ENCODE results near the gene POLR3A.

POLR3A gene

GRCh38 chr10:78033637-78034470 lies 4.5 kb upstream of the POLR3A start, which contains the start of gene RPS24:
TSS of gene RPS24 (plus strand) at chr10:78033863. CDS start at chr10:78033902, 39 bp downstream.
- peaks cover 28% of the 10 kb centered on the region for H3K4me1 ChIP-seq (ENCODE audit: control insufficient read depth, insufficient read depth, low read length)
- no peaks in the 10 kb centered on the region for H3K9me3 ChIP-seq (ENCODE audit: control insufficient read depth, insufficient read depth, low read length)
- peak within 1 kb of the TSS; percentile 90 for H3K4me3 ChIP-seq (ENCODE audit: low read depth, low read length)
- peaks cover 37% of the 10 kb centered on the region for H3K36me3 ChIP-seq (ENCODE audit: control insufficient read depth, insufficient read depth, low read length)
- peak within 1 kb of the TSS; percentile 97 for H3K9ac ChIP-seq (ENCODE audit: low read depth, low read length)
- H3K27me3 ChIP-seq (ENCODE audit: control insufficient read depth, insufficient read depth, low read length), result no peaks in the 10 kb centered on the region

GRCh38 chr10:78033387-78033636 lies 4.0 kb upstream of the POLR3A start:
- Histone ChIP-seq H3K9ac (ENCODE audit: low read depth, low read length) (no peak overlapping the region), H3K36me3 (ENCODE audit: control insufficient read depth, insufficient read depth, low read length) (peaks cover 32% of the 10 kb centered on the region), H3K9me3 (ENCODE audit: control insufficient read depth, insufficient read depth, low read length) (no peaks in the 10 kb centered on the region), H3K4me3 (ENCODE audit: low read depth, low read length) (peak overlapping the region; percentile 27), H3K27me3 (ENCODE audit: control insufficient read depth, insufficient read depth, low read length) (no peaks in the 10 kb centered on the region), H3K4me1 (ENCODE audit: control insufficient read depth, insufficient read depth, low read length) (peaks cover 24% of the 10 kb centered on the region)

DNA sequence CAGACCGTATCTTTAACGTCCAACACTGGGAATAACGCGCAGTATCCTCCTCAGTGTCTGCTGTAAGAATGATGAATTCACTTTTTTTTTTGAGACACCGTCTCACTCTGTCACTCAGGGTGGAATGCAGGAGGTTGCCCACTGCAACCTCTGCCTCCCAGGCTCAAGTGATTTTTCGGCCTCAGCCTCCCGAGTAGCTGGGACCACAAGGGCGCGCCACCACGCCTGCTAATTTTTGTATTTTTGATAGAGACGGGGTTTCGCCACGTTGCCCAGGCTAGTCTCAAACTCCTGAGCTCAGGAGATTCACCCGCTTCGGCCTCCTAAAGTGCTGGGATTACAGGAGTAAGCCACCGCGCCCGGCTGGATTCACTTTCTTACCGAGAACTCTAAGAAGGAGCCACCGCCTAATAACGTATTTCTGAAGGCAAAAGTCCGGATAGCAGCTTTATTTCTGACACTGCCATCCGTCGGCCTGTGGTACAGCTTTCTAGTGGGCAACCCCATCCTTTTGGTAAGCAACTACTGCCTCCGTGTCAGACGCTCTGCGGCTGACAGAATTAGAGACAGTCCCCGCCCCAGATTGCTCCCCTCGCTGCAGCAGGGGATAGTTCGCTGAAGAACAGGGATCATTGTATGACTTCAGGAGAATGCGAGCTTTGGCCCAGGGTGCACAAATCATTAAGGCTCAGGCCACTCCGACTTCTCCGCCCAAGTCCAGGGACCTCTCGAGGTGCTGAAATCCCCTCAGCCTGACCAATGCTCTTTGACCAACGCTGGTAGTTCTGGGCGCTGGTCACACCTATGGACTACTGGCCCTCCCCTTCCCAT lies 662 bp downstream of the POLR3A start:
- peak overlapping the region; percentile 89 for H3K9ac ChIP-seq (ENCODE audit: low read depth, low read length)
- peak overlapping the region; percentile 99 for H3K4me3 ChIP-seq (ENCODE audit: low read depth, low read length)
- H3K4me1 ChIP-seq (ENCODE audit: control insufficient read depth, insufficient read depth, low read length), result peaks cover 4% of the 10 kb centered on the region
- peaks cover 16% of the 10 kb centered on the region for H3K36me3 ChIP-seq (ENCODE audit: control insufficient read depth, insufficient read depth, low read length)
- no peaks in the 10 kb centered on the region for H3K27me3 ChIP-seq (ENCODE audit: control insufficient read depth, insufficient read depth, low read length)
- no peaks in the 10 kb centered on the region for H3K9me3 ChIP-seq (ENCODE audit: control insufficient read depth, insufficient read depth, low read length)

- Histone ChIP-seq H3K9me3 (ENCODE audit: control insufficient read depth, insufficient read depth, low read length) (no peaks in the 10 kb centered on the region), H3K36me3 (ENCODE audit: control insufficient read depth, insufficient read depth, low read length) (peaks cover 39% of the 10 kb centered on the region), H3K9ac (ENCODE audit: low read depth, low read length) (no peak overlapping the region), H3K27me3 (ENCODE audit: control insufficient read depth, insufficient read depth, low read length) (no peaks in the 10 kb centered on the region), H3K4me3 (ENCODE audit: low read depth, low read length) (no peak overlapping the region), H3K4me1 (ENCODE audit: control insufficient read depth, insufficient read depth, low read length) (peaks cover 4% of the 10 kb centered on the region)
These were observed 3.5 kb downstream of the POLR3A start for GRCh38 chr10:78025685-78026364.

- Histone ChIP-seq H3K36me3 (ENCODE audit: control insufficient read depth, insufficient read depth, low read length) (peaks cover 54% of the 10 kb centered on the region), H3K27me3 (ENCODE audit: control insufficient read depth, insufficient read depth, low read length) (no peaks in the 10 kb centered on the region), H3K4me1 (ENCODE audit: control insufficient read depth, insufficient read depth, low read length) (no peaks in the 10 kb centered on the region), H3K4me3 (ENCODE audit: low read depth, low read length) (no peak overlapping the region), H3K9ac (ENCODE audit: low read depth, low read length) (no peak overlapping the region), H3K9me3 (ENCODE audit: control insufficient read depth, insufficient read depth, low read length) (no peaks in the 10 kb centered on the region)
These were observed 5.6 kb downstream of the POLR3A start for GRCh38 chr10:78023741-78024140.

- Histone ChIP-seq H3K36me3 (ENCODE audit: control insufficient read depth, insufficient read depth, low read length) (peaks cover 73% of the 10 kb centered on the region), H3K4me3 (ENCODE audit: low read depth, low read length) (no peak overlapping the region), H3K4me1 (ENCODE audit: control insufficient read depth, insufficient read depth, low read length) (no peaks in the 10 kb centered on the region), H3K9me3 (ENCODE audit: control insufficient read depth, insufficient read depth, low read length) (no peaks in the 10 kb centered on the region), H3K27me3 (ENCODE audit: control insufficient read depth, insufficient read depth, low read length) (no peaks in the 10 kb centered on the region), H3K9ac (ENCODE audit: low read depth, low read length) (no peak overlapping the region)
These were observed 8.1 kb downstream of the POLR3A start for GRCh38 chr10:78021201-78021600.

- H3K9me3 ChIP-seq (ENCODE audit: control insufficient read depth, insufficient read depth, low read length), result no peaks in the 10 kb centered on the region
- H3K36me3 ChIP-seq (ENCODE audit: control insufficient read depth, insufficient read depth, low read length), result peaks cover 65% of the 10 kb centered on the region
- H3K4me3 ChIP-seq (ENCODE audit: low read depth, low read length), result no peak overlapping the region
- no peak overlapping the region for H3K9ac ChIP-seq (ENCODE audit: low read depth, low read length)
- H3K4me1 ChIP-seq (ENCODE audit: control insufficient read depth, insufficient read depth, low read length), result no peaks in the 10 kb centered on the region
- H3K27me3 ChIP-seq (ENCODE audit: control insufficient read depth, insufficient read depth, low read length), result no peaks in the 10 kb centered on the region
These were observed 10.1 kb downstream of the POLR3A start for GRCh38 chr10:78019264-78019663.

GRCh38 chr10:78017856-78018255 lies 11.5 kb downstream of the POLR3A start:
- Histone ChIP-seq H3K4me1 (ENCODE audit: control insufficient read depth, insufficient read depth, low read length) (no peaks in the 10 kb centered on the region), H3K9me3 (ENCODE audit: control insufficient read depth, insufficient read depth, low read length) (no peaks in the 10 kb centered on the region), H3K27me3 (ENCODE audit: control insufficient read depth, insufficient read depth, low read length) (no peaks in the 10 kb centered on the region), H3K4me3 (ENCODE audit: low read depth, low read length) (no peak overlapping the region), H3K36me3 (ENCODE audit: control insufficient read depth, insufficient read depth, low read length) (peaks cover 63% of the 10 kb centered on the region), H3K9ac (ENCODE audit: low read depth, low read length) (no peak overlapping the region)

GRCh38 chr10:78015546-78015945 lies 13.8 kb downstream of the POLR3A start:
- no peaks in the 10 kb centered on the region for H3K27me3 ChIP-seq (ENCODE audit: control insufficient read depth, insufficient read depth, low read length)
- H3K4me3 ChIP-seq (ENCODE audit: low read depth, low read length), result no peak overlapping the region
- H3K4me1 ChIP-seq (ENCODE audit: control insufficient read depth, insufficient read depth, low read length), result no peaks in the 10 kb centered on the region
- peaks cover 64% of the 10 kb centered on the region for H3K36me3 ChIP-seq (ENCODE audit: control insufficient read depth, insufficient read depth, low read length)
- H3K9ac ChIP-seq (ENCODE audit: low read depth, low read length), result no peak overlapping the region
- H3K9me3 ChIP-seq (ENCODE audit: control insufficient read depth, insufficient read depth, low read length), result no peaks in the 10 kb centered on the region

- Histone ChIP-seq H3K9ac (ENCODE audit: low read depth, low read length) (no peak overlapping the region), H3K36me3 (ENCODE audit: control insufficient read depth, insufficient read depth, low read length) (peaks cover 57% of the 10 kb centered on the region), H3K4me3 (ENCODE audit: low read depth, low read length) (no peak overlapping the region), H3K9me3 (ENCODE audit: control insufficient read depth, insufficient read depth, low read length) (no peaks in the 10 kb centered on the region), H3K27me3 (ENCODE audit: control insufficient read depth, insufficient read depth, low read length) (no peaks in the 10 kb centered on the region), H3K4me1 (ENCODE audit: control insufficient read depth, insufficient read depth, low read length) (no peaks in the 10 kb centered on the region)
These were observed 15.8 kb downstream of the POLR3A start for GRCh38 chr10:78013564-78013963.

- no peak overlapping the region for H3K4me3 ChIP-seq (ENCODE audit: low read depth, low read length)
- no peaks in the 10 kb centered on the region for H3K4me1 ChIP-seq (ENCODE audit: control insufficient read depth, insufficient read depth, low read length)
- peaks cover 58% of the 10 kb centered on the region for H3K36me3 ChIP-seq (ENCODE audit: control insufficient read depth, insufficient read depth, low read length)
- H3K27me3 ChIP-seq (ENCODE audit: control insufficient read depth, insufficient read depth, low read length), result no peaks in the 10 kb centered on the region
- no peaks in the 10 kb centered on the region for H3K9me3 ChIP-seq (ENCODE audit: control insufficient read depth, insufficient read depth, low read length)
- no peak overlapping the region for H3K9ac ChIP-seq (ENCODE audit: low read depth, low read length)
These were observed 18.2 kb downstream of the POLR3A start for GRCh38 chr10:78011065-78011464.
